Panc1 (cell line): ENCODE results near the gene AP4M1. TPM values are rescaled to one million over a fixed set of nuclear protein-coding genes. Genes with fewer than 3 reads are reported as not detected.

ENCODE experiments used
- ATAC-seq: fragments of 200-7000 bp; cut with Tn5 transposase; 2 replicates; pipeline ENCODE4 v1.9.1; 2020; ENCODE audit warnings: mild to moderate bottlenecking, moderate library complexity
- BruUV-seq: library from RNA; stranded (reverse); fragments of 400-500 nt; replicated peaks from 2 replicates; lab custom pipeline; 2021; lab: Mats Ljungman, UMichigan
- CTCF ChIA-PET: fragments of 300-600 bp; sonication (Branson Sonifier 250); formaldehyde crosslinking; loops from one replicate; lab custom pipeline; 2022; ENCODE audit warnings: antibody characterized with exemption; lab: Charles Lee
- POLR2A ChIA-PET: fragments of 300-600 bp; sonication (Branson Sonifier 250); formaldehyde crosslinking; loops from one replicate; lab custom pipeline; 2022; ENCODE audit warnings: antibody characterized with exemption; lab: Charles Lee
- DNase-seq: peaks from one replicate; pipeline ENCODE4 v3.0.0-alpha.2; 2010; ENCODE audit warnings: low read depth, low spot score
- H3K27ac ChIP-seq: 2 replicates; pipeline ENCODE4 v1.5.1; 2011; ENCODE audit warnings: mild to moderate bottlenecking, low read length, inconsistent platforms
- H3K27me3 ChIP-seq: fragments of 200-500 bp; sonication (Bioruptor generic); 2 replicates; pipeline ENCODE4 v1.6.0; 2014; ENCODE audit warnings: low read length, inconsistent platforms; ENCODE audit not compliant: control insufficient read depth, insufficient read depth
- H3K36me3 ChIP-seq: fragments of 200-500 bp; sonication (Bioruptor generic); 2 replicates; pipeline ENCODE4 v1.5.1; 2014; ENCODE audit warnings: inconsistent platforms, mild to moderate bottlenecking, low read length, moderate library complexity; ENCODE audit not compliant: control insufficient read depth, insufficient read depth
- H3K4me1 ChIP-seq: 2 replicates; pipeline ENCODE4 v1.5.1; 2011; ENCODE audit warnings: inconsistent platforms, mild to moderate bottlenecking, low read length, moderate library complexity; ENCODE audit not compliant: control insufficient read depth, insufficient read depth
- H3K4me3 ChIP-seq, 2 experiments: 2 replicates each; pipeline ENCODE4 v1.5.1; 2011 to 2012; ENCODE audit warnings: low read depth in 2 of 2, low read length in 2 of 2, mild to moderate bottlenecking in 2 of 2, inconsistent platforms in 1 of 2, moderate library complexity in 1 of 2
- H3K9me3 ChIP-seq: fragments of 200-500 bp; sonication (Bioruptor generic); 2 replicates; pipeline ENCODE4 v1.5.1; 2014; ENCODE audit warnings: low read depth, mild to moderate bottlenecking, inconsistent platforms, low read length, moderate library complexity; ENCODE audit not compliant: control insufficient read depth, insufficient read depth
- POLR2AphosphoS5 ChIP-seq: IDR thresholded peaks from 2 replicates; pipeline ENCODE4 v1.6.1; 2012; ENCODE audit warnings: mild to moderate bottlenecking, low read depth, low read length, moderate library complexity
- SIN3A ChIP-seq: IDR thresholded peaks from 2 replicates; pipeline ENCODE4 v1.6.1; 2012; ENCODE audit warnings: low read depth, mild to moderate bottlenecking, low read length, moderate library complexity, borderline replicate concordance; ENCODE audit not compliant: insufficient read depth
- TCF7L2 ChIP-seq: IDR thresholded peaks from 2 replicates; pipeline ENCODE4 v1.6.1; 2011; ENCODE audit warnings: mild to moderate bottlenecking, low read depth, low read length, inconsistent platforms
- in situ Hi-C: cut with HindIII; loops from 2 replicates; pipeline ENCODE4 v1.10.0; 2016; ENCODE audit warnings: low sequenced_read_pairs, low pct_unique_long_range_greater_than_20kb
- intact Hi-C: fragments of 100-400 bp; cut with micrococcal nuclease; formaldehyde crosslinking; loops from one replicate; pipeline ENCODE4 v1.10.0; 2022; ENCODE audit not compliant: unreplicated experiment
- total RNA-seq: library from RNA; stranded (reverse); gene quantifications from one replicate; pipeline ENCODE4 v1.2.1, GENCODE V29; 2021; ENCODE audit not compliant: unreplicated experiment
- TF ChIP-seq, protein P1 (sequence below): fragments of 450-650 bp; IDR thresholded peaks from 2 replicates; pipeline ENCODE4 v1.5.1; 2017; ENCODE audit warnings: mild to moderate bottlenecking
- TF ChIP-seq, protein P2 (sequence below), 2 experiments: IDR thresholded peaks; 2 replicates each; pipeline ENCODE4 v1.6.1; 2011 to 2012; ENCODE audit warnings: low read depth in 2 of 2, control low read depth in 1 of 2, low read length in 1 of 2, mild to moderate bottlenecking in 1 of 2, moderate library complexity in 1 of 2; ENCODE audit not compliant: insufficient read depth in 1 of 2

Gene AP4M1
- total RNA-seq, 1 experiment from 2014 or later, result 42.6 TPM

DNA sequence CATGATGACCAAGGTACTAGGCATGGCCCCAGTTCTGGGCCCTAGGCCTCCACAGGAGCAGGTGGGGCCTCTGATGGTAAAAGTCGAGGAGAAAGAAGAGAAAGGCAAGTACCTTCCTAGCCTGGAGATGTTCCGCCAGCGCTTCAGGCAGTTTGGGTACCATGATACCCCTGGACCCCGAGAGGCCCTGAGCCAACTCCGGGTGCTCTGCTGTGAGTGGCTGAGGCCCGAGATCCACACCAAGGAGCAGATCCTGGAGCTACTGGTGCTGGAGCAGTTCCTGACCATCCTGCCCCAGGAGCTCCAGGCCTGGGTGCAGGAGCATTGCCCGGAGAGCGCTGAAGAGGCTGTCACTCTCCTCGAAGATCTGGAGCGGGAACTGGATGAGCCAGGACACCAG lies 44.4 kb upstream of the AP4M1 start:
- H3K9me3 ChIP-seq, result no peaks in the 10 kb centered on the region
- intact Hi-C loops (loop anchor here (5.0 to 10.0 kb wide), 2 partner anchors 142 to 550 kb away; partner anchors contain the start of gene TRIM4), in situ Hi-C loops (no loop called here)
- ChIA-PET POLR2A (no interaction called here), CTCF (no interaction called here)
- BruUV-seq, result TSS peak; percentile 19
- no peak for TF ChIP-seq SIN3A
- TF ChIP-seq, protein P1, sequence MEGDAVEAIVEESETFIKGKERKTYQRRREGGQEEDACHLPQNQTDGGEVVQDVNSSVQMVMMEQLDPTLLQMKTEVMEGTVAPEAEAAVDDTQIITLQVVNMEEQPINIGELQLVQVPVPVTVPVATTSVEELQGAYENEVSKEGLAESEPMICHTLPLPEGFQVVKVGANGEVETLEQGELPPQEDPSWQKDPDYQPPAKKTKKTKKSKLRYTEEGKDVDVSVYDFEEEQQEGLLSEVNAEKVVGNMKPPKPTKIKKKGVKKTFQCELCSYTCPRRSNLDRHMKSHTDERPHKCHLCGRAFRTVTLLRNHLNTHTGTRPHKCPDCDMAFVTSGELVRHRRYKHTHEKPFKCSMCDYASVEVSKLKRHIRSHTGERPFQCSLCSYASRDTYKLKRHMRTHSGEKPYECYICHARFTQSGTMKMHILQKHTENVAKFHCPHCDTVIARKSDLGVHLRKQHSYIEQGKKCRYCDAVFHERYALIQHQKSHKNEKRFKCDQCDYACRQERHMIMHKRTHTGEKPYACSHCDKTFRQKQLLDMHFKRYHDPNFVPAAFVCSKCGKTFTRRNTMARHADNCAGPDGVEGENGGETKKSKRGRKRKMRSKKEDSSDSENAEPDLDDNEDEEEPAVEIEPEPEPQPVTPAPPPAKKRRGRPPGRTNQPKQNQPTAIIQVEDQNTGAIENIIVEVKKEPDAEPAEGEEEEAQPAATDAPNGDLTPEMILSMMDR, result no peak
- TF ChIP-seq POLR2AphosphoS5, result no peak
- TF ChIP-seq, protein P2, sequence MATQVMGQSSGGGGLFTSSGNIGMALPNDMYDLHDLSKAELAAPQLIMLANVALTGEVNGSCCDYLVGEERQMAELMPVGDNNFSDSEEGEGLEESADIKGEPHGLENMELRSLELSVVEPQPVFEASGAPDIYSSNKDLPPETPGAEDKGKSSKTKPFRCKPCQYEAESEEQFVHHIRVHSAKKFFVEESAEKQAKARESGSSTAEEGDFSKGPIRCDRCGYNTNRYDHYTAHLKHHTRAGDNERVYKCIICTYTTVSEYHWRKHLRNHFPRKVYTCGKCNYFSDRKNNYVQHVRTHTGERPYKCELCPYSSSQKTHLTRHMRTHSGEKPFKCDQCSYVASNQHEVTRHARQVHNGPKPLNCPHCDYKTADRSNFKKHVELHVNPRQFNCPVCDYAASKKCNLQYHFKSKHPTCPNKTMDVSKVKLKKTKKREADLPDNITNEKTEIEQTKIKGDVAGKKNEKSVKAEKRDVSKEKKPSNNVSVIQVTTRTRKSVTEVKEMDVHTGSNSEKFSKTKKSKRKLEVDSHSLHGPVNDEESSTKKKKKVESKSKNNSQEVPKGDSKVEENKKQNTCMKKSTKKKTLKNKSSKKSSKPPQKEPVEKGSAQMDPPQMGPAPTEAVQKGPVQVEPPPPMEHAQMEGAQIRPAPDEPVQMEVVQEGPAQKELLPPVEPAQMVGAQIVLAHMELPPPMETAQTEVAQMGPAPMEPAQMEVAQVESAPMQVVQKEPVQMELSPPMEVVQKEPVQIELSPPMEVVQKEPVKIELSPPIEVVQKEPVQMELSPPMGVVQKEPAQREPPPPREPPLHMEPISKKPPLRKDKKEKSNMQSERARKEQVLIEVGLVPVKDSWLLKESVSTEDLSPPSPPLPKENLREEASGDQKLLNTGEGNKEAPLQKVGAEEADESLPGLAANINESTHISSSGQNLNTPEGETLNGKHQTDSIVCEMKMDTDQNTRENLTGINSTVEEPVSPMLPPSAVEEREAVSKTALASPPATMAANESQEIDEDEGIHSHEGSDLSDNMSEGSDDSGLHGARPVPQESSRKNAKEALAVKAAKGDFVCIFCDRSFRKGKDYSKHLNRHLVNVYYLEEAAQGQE (IDR thresholded peaks at IDR 0.05; ENCODE audit: insufficient read depth in 1 of 2, low read depth in 2 of 2, low read length in 1 of 2), result no peak
- TF ChIP-seq TCF7L2, result no peak
- H3K27me3 ChIP-seq, result no peaks in the 10 kb centered on the region
- H3K27ac ChIP-seq, result no peak overlapping the region
- H3K4me3 ChIP-seq, result no peak overlapping the region
- H3K36me3 ChIP-seq, result no peaks in the 10 kb centered on the region
- ATAC-seq (no peak), DNase-seq (no peak)
- H3K4me1 ChIP-seq, result no peaks in the 10 kb centered on the region

DNA sequence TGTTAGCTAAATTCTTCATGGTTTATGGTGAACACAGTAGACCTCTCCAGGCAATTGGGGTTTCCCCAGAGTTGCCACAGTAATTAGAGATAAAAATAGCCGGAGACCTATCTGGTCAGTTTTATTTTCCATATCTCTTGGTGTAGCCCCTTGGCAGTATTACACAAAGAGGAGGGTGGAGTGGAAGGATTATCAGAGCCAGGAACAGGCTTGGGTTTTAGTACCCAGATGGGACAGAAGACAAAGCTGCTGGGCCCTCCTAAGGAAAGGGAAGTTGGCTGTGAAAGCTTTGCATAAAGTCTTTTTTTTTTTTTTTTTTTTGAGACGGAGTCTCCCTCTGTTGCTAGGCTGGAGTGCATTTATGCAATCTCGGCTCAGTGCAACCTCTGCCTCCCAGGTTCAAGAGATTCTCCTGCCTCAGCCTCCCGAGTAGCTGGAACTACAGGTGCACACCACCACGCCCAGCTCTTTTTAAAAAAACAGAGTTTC lies 42.1 kb upstream of the AP4M1 start:
- ATAC-seq, result no peak

More for the DNA sequence above, 42.1 kb upstream of the AP4M1 start:
- H3K36me3 ChIP-seq, result no peaks in the 10 kb centered on the region
- no peaks in the 10 kb centered on the region for H3K27me3 ChIP-seq
- no peaks in the 10 kb centered on the region for H3K4me1 ChIP-seq
- no TSS peak for BruUV-seq
- ChIA-PET CTCF (interaction anchor here (0.7 kb wide), 1 partner anchor 112 kb away, joined by 8 read pairs; no protein-coding TSS in a partner anchor), POLR2A (interaction anchor here (0.6 kb wide), 3 partner anchors 33 to 173 kb away, joined by 3 to 10 read pairs (median 7); no protein-coding TSS in a partner anchor)
- TF ChIP-seq TCF7L2 (no peak), SIN3A (no peak), POLR2AphosphoS5 (no peak)
- TF ChIP-seq, protein P2 (IDR thresholded peaks at IDR 0.05; ENCODE audit: insufficient read depth in 1 of 2, low read depth in 2 of 2, low read length in 1 of 2), result no peak
- TF ChIP-seq, protein P1, result no peak
- intact Hi-C loops, result loop anchor here (5.0 to 10.0 kb wide), 2 partner anchors 144 to 552 kb away; partner anchors contain the start of gene TRIM4
- in situ Hi-C loops, result no loop called here
- H3K4me3 ChIP-seq, result no peak overlapping the region
- H3K27ac ChIP-seq, result no peak overlapping the region
- DNase-seq, result no peak
- H3K9me3 ChIP-seq, result no peaks in the 10 kb centered on the region
